Activated effector memory CD4-positive, alpha-beta T cell treated with anti-CD3 and anti-CD28 coated beads, Interleukin-2, amount 50 U/mL, for 16 hours (primary cell): ENCODE results near the gene P3H2.
"Not testable (repeated sequence)": the region's sequence is repeated elsewhere in the genome, so short reads cannot be mapped to it uniquely, and the experiment has no call there.

ENCODE experiments used
- DNase-seq: peaks from one replicate; pipeline ENCODE4 v3.0.0-alpha.2; 2020

Gene P3H2

GRCh38 chr3:190120269-190121060 is at the start of gene P3H2:
P3H2 (minus strand) TSS chr3:190120897; CDS start chr3:190120731, 166 bp downstream.
- DNase-seq, result no peak

- no peak for DNase-seq
Measured at GRCh38 chr3:190169877-190170276, 49.2 kb upstream of the P3H2 start.

- no peak for DNase-seq
Measured at GRCh38 chr3:190169243-190169642, 48.5 kb upstream of the P3H2 start.

GRCh38 chr3:190167936-190168680 is 47.4 kb upstream of the P3H2 start:
- no peak for DNase-seq

- no peak for DNase-seq
Measured at GRCh38 chr3:190166948-190167347, 46.3 kb upstream of the P3H2 start.

- no peak for DNase-seq
Measured at GRCh38 chr3:190165253-190165652, 44.6 kb upstream of the P3H2 start.

GRCh38 chr3:190162013-190162412 is 41.3 kb upstream of the P3H2 start:
- DNase-seq, result not testable (repeated sequence)

GRCh38 chr3:190159902-190160435 is 39.3 kb upstream of the P3H2 start:
- DNase-seq, result no peak

GRCh38 chr3:190158261-190158660 is 37.6 kb upstream of the P3H2 start:
- no peak for DNase-seq

GRCh38 chr3:190155752-190156151 is 35.1 kb upstream of the P3H2 start:
- DNase-seq, result no peak

GRCh38 chr3:190150681-190151080 is 30.0 kb upstream of the P3H2 start:
- DNase-seq, result no peak

- DNase-seq, result not testable (repeated sequence)
Measured at GRCh38 chr3:190149830-190150619, 29.3 kb upstream of the P3H2 start.

- DNase-seq, result not testable (repeated sequence)
Measured at GRCh38 chr3:190144793-190145192, 24.1 kb upstream of the P3H2 start.

GRCh38 chr3:190142041-190142440 is 21.3 kb upstream of the P3H2 start:
- no peak for DNase-seq

GRCh38 chr3:190139365-190139764 is 18.7 kb upstream of the P3H2 start:
- DNase-seq, result no peak

- DNase-seq, result no peak
Measured at GRCh38 chr3:190132371-190132770, 11.7 kb upstream of the P3H2 start.

GRCh38 chr3:190131329-190131728 is 10.6 kb upstream of the P3H2 start:
- no peak for DNase-seq

- DNase-seq, result no peak
Measured at GRCh38 chr3:190130696-190131095, 10.0 kb upstream of the P3H2 start.

GRCh38 chr3:190130037-190130436 is 9.3 kb upstream of the P3H2 start:
- no peak for DNase-seq

- DNase-seq, result no peak
Measured at GRCh38 chr3:190127797-190128196, 7.1 kb upstream of the P3H2 start.

GRCh38 chr3:190127195-190127594 is 6.5 kb upstream of the P3H2 start:
- DNase-seq, result no peak

- no peak for DNase-seq
Measured at GRCh38 chr3:190125436-190126068, 4.9 kb upstream of the P3H2 start.

GRCh38 chr3:190124067-190124466 is 3.4 kb upstream of the P3H2 start:
- DNase-seq, result no peak
